ENCODE results near the gene MSRB1. TPM values are rescaled to one million over a fixed set of nuclear protein-coding genes. Genes with fewer than 3 reads are reported as not detected.
A peak's percentile ranks its signal among the peaks of the same experiment; 100 is the strongest.
"Not testable (repeated sequence)": the region's sequence is repeated elsewhere in the genome, so short reads cannot be mapped to it uniquely, and the experiment has no call there.

MSRB1 gene
- total and polyA plus RNA-seq, 2 donors (not counting 1 experiment from before 2014, with no cell fraction given): 7.1 to 21.4 TPM

DNA sequence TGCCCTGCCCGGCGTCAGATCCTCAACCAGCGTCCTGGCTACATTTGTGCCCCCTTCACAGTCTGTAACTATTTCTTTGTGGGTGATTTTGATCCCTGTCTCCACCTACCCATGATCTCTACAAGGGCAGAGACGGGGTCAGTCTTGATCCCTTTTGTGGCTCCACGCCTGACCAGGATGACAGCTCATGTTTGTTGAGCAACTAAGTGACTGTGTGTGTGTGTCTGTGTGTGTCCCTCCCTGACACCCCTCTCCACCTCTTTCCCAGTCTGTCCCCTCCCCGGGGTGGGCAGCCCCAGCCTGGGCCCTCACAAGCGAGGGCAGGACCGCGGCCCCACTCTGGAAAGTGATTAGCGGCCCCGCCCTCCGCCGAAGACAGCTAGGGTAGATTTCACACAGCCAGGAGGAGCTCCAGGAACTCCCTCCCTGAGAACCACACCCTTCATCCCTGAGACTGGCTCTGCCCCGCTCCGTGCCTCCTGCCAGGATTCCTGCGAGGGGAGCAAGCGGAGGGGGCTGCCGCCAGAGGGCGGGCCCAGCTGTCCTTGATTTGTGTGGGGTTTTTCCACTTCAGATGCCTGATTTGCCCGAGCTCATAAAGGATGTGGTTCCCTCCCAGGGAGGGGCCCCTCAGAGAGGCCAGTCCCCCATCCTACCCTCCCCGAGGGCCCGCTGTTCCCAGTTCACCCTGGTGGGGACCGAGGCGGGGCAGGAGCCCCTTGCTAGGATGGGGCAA is 19.5 kb downstream of the MSRB1 start:
- H3K4me3 ChIP-seq (replicated peaks in 1 of 4; ENCODE audit: control extremely low read depth in 1 of 4, insufficient read depth in 1 of 4, low read depth in 3 of 4, low read length in 4 of 4): no peak overlapping the region
- H3K79me2 ChIP-seq (ENCODE audit: control insufficient read depth, insufficient read depth, low read length): no peaks in the 10 kb centered on the region
- H2AFZ ChIP-seq (ENCODE audit: low read length): no peak overlapping the region
- H4K20me1 ChIP-seq (ENCODE audit: control insufficient read depth, extremely low read depth, insufficient read depth, low read length): no peaks in the 10 kb centered on the region
- H3K27ac ChIP-seq (ENCODE audit: insufficient read depth, low read length): no peak overlapping the region
- H3K4me2 ChIP-seq (ENCODE audit: extremely low read depth, insufficient read depth, low read length): no peak overlapping the region
- TF ChIP-seq, protein P1, sequence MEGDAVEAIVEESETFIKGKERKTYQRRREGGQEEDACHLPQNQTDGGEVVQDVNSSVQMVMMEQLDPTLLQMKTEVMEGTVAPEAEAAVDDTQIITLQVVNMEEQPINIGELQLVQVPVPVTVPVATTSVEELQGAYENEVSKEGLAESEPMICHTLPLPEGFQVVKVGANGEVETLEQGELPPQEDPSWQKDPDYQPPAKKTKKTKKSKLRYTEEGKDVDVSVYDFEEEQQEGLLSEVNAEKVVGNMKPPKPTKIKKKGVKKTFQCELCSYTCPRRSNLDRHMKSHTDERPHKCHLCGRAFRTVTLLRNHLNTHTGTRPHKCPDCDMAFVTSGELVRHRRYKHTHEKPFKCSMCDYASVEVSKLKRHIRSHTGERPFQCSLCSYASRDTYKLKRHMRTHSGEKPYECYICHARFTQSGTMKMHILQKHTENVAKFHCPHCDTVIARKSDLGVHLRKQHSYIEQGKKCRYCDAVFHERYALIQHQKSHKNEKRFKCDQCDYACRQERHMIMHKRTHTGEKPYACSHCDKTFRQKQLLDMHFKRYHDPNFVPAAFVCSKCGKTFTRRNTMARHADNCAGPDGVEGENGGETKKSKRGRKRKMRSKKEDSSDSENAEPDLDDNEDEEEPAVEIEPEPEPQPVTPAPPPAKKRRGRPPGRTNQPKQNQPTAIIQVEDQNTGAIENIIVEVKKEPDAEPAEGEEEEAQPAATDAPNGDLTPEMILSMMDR (conservative IDR thresholded peaks at IDR 0.05 in 1 of 2, IDR thresholded peaks at IDR 0.05 in 1 of 2; ENCODE audit: low read depth in 1 of 2, low read length in 2 of 2): peak in 1 of 2 donors; percentile 31
- TF ChIP-seq EZH2 (IDR thresholded peaks at IDR 0.05; ENCODE audit: low read length, missing control alignments): no peak
- peaks cover 4% of the 10 kb centered on the region for H3K4me1 ChIP-seq (ENCODE audit: control insufficient read depth, extremely low read depth, insufficient read depth, low read length)
- H3K9me3 ChIP-seq (ENCODE audit: control insufficient read depth, insufficient read depth, low read depth, low read length): no peaks in the 10 kb centered on the region
- peaks cover 39% of the 10 kb centered on the region for H3K27me3 ChIP-seq (ENCODE audit: control insufficient read depth, insufficient read depth, low read length)
- H3K36me3 ChIP-seq (ENCODE audit: control insufficient read depth, insufficient read depth, low read length): no peaks in the 10 kb centered on the region
- DNase-seq (ENCODE audit: low read depth in 2 of 2): peak; percentile 21 to 36
- no peak overlapping the region for H3K9ac ChIP-seq (ENCODE audit: insufficient read depth, low read length)

DNA sequence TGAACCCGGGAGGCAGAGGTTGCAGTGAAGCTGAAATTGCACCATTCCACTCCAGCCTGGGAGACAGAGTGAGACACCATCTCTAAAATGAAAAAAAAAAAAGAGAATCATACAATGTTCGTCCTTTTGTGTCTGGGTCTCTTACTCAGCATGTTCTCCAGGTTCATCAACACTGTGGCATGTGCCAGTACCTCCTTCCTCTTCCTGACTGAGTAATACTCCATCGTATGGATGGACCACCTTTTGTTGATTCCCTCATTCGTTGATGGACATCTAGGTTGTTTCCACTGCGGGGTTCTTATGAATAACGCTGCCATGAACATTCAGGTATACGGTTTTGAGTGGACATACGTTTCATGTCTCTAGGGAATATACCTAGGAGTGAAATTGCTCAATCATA is 20.6 kb downstream of the MSRB1 start:
- H3K79me2 ChIP-seq (ENCODE audit: control insufficient read depth, insufficient read depth, low read length): no peaks in the 10 kb centered on the region
- TF ChIP-seq EZH2 (IDR thresholded peaks at IDR 0.05; ENCODE audit: low read length, missing control alignments): no peak
- TF ChIP-seq, protein P1 (conservative IDR thresholded peaks at IDR 0.05 in 1 of 2, IDR thresholded peaks at IDR 0.05 in 1 of 2; ENCODE audit: low read depth in 1 of 2, low read length in 2 of 2): no peak
- H3K27me3 ChIP-seq (ENCODE audit: control insufficient read depth, insufficient read depth, low read length): peaks cover 44% of the 10 kb centered on the region
- H2AFZ ChIP-seq (ENCODE audit: low read length): no peak overlapping the region
- no peak overlapping the region for H3K4me2 ChIP-seq (ENCODE audit: extremely low read depth, insufficient read depth, low read length)
- H3K27ac ChIP-seq (ENCODE audit: insufficient read depth, low read length): no peak overlapping the region
- no peak for DNase-seq (ENCODE audit: low read depth in 2 of 2)
- no peak overlapping the region for H3K4me3 ChIP-seq (replicated peaks in 1 of 4; ENCODE audit: control extremely low read depth in 1 of 4, insufficient read depth in 1 of 4, low read depth in 3 of 4, low read length in 4 of 4)
- H4K20me1 ChIP-seq (ENCODE audit: control insufficient read depth, extremely low read depth, insufficient read depth, low read length): no peaks in the 10 kb centered on the region
- no peak overlapping the region for H3K9ac ChIP-seq (ENCODE audit: insufficient read depth, low read length)
- no peaks in the 10 kb centered on the region for H3K9me3 ChIP-seq (ENCODE audit: control insufficient read depth, insufficient read depth, low read depth, low read length)
- H3K4me1 ChIP-seq (ENCODE audit: control insufficient read depth, extremely low read depth, insufficient read depth, low read length): peaks cover 4% of the 10 kb centered on the region
- no peaks in the 10 kb centered on the region for H3K36me3 ChIP-seq (ENCODE audit: control insufficient read depth, insufficient read depth, low read length)

DNA sequence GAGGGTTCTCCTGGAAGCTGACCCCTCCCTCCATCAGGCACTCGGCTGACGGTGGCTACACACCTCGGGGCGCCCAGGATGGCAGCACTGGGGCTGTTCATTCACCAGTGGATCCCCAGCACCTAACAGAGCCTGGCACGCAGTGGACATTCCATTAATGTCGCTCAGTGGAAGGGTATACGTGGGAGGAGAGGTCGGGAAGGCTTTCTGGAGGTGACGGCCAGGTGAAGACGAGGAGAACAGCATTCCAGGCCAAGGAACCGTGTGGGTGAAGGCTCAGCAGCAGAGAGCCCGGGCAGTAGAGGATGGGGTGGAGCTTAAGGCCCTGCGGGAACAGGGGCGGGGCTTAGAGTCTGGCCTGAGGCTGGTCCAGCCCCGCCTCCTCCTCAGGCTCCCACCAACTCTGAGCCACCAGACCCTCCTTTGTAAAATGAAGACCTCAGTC is 22.2 kb downstream of the MSRB1 start:
- TF ChIP-seq EZH2 (IDR thresholded peaks at IDR 0.05; ENCODE audit: low read length, missing control alignments): peak; percentile 67
- TF ChIP-seq, protein P1 (conservative IDR thresholded peaks at IDR 0.05 in 1 of 2, IDR thresholded peaks at IDR 0.05 in 1 of 2; ENCODE audit: low read depth in 1 of 2, low read length in 2 of 2): no peak
- Histone ChIP-seq H3K27ac (ENCODE audit: insufficient read depth, low read length) (no peak overlapping the region), H3K36me3 (ENCODE audit: control insufficient read depth, insufficient read depth, low read length) (no peaks in the 10 kb centered on the region), H3K9ac (ENCODE audit: insufficient read depth, low read length) (no peak overlapping the region), H3K4me1 (ENCODE audit: control insufficient read depth, extremely low read depth, insufficient read depth, low read length) (peaks cover 4% of the 10 kb centered on the region), H3K4me3 (replicated peaks in 1 of 4; ENCODE audit: control extremely low read depth in 1 of 4, insufficient read depth in 1 of 4, low read depth in 3 of 4, low read length in 4 of 4) (no peak overlapping the region), H3K9me3 (ENCODE audit: control insufficient read depth, insufficient read depth, low read depth, low read length) (no peaks in the 10 kb centered on the region), H3K79me2 (ENCODE audit: control insufficient read depth, insufficient read depth, low read length) (no peaks in the 10 kb centered on the region), H4K20me1 (ENCODE audit: control insufficient read depth, extremely low read depth, insufficient read depth, low read length) (no peaks in the 10 kb centered on the region), H3K27me3 (ENCODE audit: control insufficient read depth, insufficient read depth, low read length) (peaks cover 57% of the 10 kb centered on the region), H2AFZ (ENCODE audit: low read length) (no peak overlapping the region), H3K4me2 (ENCODE audit: extremely low read depth, insufficient read depth, low read length) (no peak overlapping the region)
- peak in 1 of 2 donors; percentile 4 for DNase-seq (ENCODE audit: low read depth in 2 of 2)

DNA sequence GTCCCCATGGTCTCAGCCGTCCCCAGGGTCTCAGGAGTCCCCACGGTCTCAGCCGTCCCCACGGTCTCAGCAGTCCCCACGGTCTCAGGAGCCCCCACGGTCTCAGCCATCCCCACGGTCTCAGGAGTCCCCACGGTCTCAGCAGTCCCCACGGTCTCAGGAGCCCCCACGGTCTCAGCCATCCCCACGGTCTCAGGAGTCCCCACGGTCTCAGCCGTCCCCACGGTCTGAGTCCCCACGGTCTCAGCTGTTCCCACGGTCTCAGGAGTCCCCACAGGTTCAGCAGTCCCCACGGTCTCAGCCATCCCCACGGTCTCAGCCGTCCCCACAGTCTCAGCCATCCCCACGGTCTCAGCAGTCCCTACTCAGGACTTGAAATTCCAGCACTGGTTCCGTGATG is 22.9 kb downstream of the MSRB1 start:
- H3K27ac ChIP-seq (ENCODE audit: insufficient read depth, low read length); H3K4me2 ChIP-seq (ENCODE audit: extremely low read depth, insufficient read depth, low read length); H3K79me2 ChIP-seq (ENCODE audit: control insufficient read depth, insufficient read depth, low read length); H3K4me1 ChIP-seq (ENCODE audit: control insufficient read depth, extremely low read depth, insufficient read depth, low read length); H3K9ac ChIP-seq (ENCODE audit: insufficient read depth, low read length); DNase-seq (ENCODE audit: low read depth in 2 of 2); H4K20me1 ChIP-seq (ENCODE audit: control insufficient read depth, extremely low read depth, insufficient read depth, low read length); H2AFZ ChIP-seq (ENCODE audit: low read length); H3K4me3 ChIP-seq (replicated peaks in 1 of 4; ENCODE audit: control extremely low read depth in 1 of 4, insufficient read depth in 1 of 4, low read depth in 3 of 4, low read length in 4 of 4); H3K36me3 ChIP-seq (ENCODE audit: control insufficient read depth, insufficient read depth, low read length); H3K9me3 ChIP-seq (ENCODE audit: control insufficient read depth, insufficient read depth, low read depth, low read length): not testable (repeated sequence)
- H3K27me3 ChIP-seq (ENCODE audit: control insufficient read depth, insufficient read depth, low read length): peaks cover 60% of the 10 kb centered on the region
